Activated CD8-positive, alpha-beta memory T cell treated with anti-CD3 and anti-CD28 coated beads, Interleukin-2, amount 50 U/mL, for 24 hours (primary cell): ENCODE data around the gene LGALS9.
A peak's percentile ranks its signal among the peaks of the same experiment; 100 is the strongest.

ENCODE experiments used
- DNase-seq: peaks from one replicate; pipeline ENCODE4 v3.0.0-alpha.2; 2020; ENCODE audit errors: extremely low read depth

LGALS9 gene

DNA sequence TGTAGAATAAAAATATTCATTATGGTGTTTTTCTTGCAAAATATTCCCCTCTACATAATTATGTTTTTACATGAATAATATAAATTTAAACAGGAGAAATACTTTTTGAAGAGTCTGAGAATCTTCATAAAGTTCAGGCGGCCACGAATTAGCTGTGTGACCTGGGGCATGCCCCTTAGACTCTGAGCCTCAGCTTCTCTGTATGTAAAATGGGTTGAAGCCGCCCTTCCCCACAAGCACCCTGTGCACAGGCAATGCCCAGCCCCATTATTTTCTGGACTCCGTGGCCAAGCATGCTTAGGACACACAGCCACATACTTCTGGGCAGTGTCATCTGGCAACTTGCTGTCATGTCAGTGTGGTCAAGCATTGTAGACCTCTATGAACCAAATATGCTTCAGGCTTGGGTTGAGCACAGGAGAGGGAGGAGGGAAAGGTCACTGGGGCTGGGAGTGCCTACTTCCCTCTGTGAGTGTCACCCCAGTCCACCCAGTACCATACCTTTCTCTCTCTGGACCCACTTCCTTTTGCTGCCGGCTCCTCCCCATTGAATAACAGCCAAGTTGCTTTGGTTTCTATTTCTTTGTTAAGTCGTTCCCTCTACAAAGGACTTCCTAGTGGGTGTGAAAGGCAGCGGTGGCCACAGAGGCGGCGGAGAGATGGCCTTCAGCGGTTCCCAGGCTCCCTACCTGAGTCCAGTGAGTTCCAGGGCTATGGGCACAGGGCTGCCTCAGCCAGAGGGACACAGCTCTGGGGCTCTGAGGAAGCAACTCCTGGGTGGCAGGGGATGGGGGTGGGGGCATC lies at the start of gene LGALS9:
TSS of gene LGALS9 (plus strand) at position 582 of the 804 bp plus-strand sequence. CDS start at position 660, 78 bp downstream.
- no peak for DNase-seq

- no peak for DNase-seq
Measured at GRCh38 chr17:27582696-27583095, 48.3 kb upstream of the LGALS9 start.

- no peak for DNase-seq
Measured at GRCh38 chr17:27585153-27585681, 45.8 kb upstream of the LGALS9 start.

GRCh38 chr17:27585792-27586191 lies 45.2 kb upstream of the LGALS9 start:
- no peak for DNase-seq

GRCh38 chr17:27586203-27586721 lies 44.7 kb upstream of the LGALS9 start:
- DNase-seq: no peak

DNA sequence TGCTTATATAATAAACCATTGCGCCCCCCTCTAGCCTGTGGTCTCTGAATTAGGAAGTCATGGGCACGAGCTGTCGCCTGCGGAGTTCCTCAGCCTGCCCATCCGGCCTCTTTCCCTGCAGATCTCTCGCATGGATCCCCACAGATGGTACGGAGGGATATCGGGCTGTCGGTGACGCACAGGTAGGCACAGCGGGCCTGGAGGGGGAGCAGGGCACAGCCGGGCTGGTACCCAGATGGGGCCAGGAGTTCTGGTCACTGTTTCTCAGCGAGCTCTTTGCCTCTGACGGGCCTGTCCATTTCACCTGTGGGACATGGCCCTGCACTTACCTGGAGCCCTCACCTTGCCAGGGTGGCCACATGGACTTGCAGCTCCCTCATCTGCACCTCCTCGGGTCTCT lies 42.6 kb upstream of the LGALS9 start:
- DNase-seq: no peak

GRCh38 chr17:27590864-27591263 lies 40.1 kb upstream of the LGALS9 start:
- no peak for DNase-seq

- DNase-seq: no peak
Measured at GRCh38 chr17:27591986-27592385, 39.0 kb upstream of the LGALS9 start.

DNA sequence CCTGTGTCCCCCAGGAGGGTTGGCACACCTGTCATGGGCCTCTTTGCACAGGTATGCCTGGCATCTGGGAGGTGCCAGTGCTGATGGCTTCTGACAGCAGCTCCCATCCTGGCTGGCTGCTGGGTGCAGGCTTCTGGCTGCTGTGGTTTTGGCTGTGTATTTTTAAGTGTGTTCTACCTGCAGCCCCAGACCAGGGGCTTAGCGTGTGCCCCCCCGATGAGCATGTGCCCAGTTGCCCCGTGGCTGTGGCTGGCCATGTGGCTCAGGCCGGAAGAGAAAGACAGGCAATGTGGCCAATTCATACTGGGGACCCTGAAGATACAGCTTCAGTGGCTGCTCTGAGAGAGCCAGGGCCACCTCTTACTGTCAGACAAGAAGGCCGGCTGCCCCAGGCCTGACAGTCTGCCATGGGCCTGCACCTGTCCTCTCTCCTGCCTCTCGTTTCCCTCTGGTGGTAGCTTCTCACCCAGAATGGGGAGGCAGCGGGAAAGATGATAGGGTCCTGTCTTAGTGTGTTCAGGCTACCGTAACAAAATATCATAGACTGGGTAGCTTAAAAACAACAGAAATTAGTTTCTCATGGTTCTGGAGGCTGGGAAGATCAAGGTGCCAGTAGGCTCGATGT lies 37.6 kb upstream of the LGALS9 start:
- DNase-seq: no peak

DNA sequence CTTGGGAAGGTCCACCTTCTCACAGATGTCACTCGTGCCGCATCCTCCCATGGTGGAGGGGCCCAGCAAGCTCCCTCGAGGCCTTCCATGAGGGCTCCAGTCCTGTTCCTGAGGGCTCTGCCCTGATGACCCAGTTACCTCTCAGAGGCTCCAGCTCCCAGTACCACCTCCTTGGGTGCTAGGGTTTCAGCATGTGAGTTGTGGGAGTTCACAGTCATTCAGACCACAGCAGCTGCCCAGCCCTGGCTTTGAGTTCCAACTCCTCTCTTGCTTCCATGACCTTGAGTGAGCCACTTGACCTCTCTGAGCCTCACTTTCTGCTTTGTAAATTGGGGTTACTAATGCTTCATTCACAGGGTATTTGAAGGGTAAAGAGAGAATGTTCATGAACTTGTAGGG lies 37.1 kb upstream of the LGALS9 start:
- no peak for DNase-seq

GRCh38 chr17:27595208-27595607 lies 35.8 kb upstream of the LGALS9 start:
- no peak for DNase-seq

DNA sequence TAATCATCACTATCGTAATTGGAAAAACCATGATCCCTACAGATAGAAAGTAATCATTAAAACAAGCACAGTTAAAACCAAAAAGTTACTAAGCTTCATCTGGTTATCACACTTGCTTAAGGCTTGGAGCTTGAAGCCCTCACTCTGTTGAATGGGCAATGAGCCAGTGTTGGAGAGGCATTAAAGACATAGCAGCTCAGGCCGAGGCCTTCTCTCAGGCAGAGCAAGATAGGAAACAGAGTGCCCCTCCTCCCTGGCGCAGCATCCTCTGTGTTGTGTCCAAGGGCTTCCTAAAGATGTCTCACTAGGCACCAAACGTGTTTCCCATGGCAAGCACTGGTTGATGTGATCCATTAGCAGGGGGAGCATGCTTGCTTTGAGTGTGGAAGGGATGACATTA lies 34.9 kb upstream of the LGALS9 start:
- DNase-seq: no peak

GRCh38 chr17:27596566-27597187 lies 34.3 kb upstream of the LGALS9 start:
- DNase-seq: no peak

DNA sequence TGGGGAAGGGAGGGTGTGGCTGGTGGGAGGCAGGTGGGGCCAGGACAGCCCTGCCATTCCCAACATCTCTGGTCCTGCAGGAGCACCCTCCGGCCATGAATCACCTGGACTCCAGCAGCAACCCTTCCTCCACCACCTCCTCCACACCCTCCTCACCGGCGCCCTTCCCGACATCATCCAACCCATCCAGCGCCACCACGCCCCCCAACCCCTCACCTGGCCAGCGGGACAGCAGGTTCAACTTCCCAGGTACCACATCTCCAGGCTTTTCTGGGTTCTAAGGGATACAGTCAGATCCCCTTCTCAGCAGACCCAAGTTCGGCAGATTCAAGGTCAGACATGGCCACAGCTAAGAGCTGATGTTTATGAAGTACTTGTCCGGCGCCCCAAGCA lies 33.8 kb upstream of the LGALS9 start:
- no peak for DNase-seq

- DNase-seq: no peak
Measured at GRCh38 chr17:27597783-27598320, 33.1 kb upstream of the LGALS9 start.

- DNase-seq: no peak
Measured at GRCh38 chr17:27598337-27599050, 32.5 kb upstream of the LGALS9 start.

- DNase-seq: no peak
Measured at GRCh38 chr17:27600471-27600870, 30.5 kb upstream of the LGALS9 start.

- peak; percentile 73 for DNase-seq
Measured at GRCh38 chr17:27601069-27601974, 29.7 kb upstream of the LGALS9 start.

- DNase-seq: no peak
Measured at GRCh38 chr17:27601975-27602302, 29.0 kb upstream of the LGALS9 start.

GRCh38 chr17:27602721-27603420 lies 28.1 kb upstream of the LGALS9 start:
- DNase-seq: peak; percentile 44
